H9 (cell line): Measurements from ENCODE around the gene MAP2K1. TPM values are rescaled to one million over a fixed set of nuclear protein-coding genes. Genes with fewer than 3 reads are reported as not detected.

Source experiments
- DNase-seq: peaks from one replicate; pipeline ENCODE4 v3.0.0-alpha.2; 2017
- H2AFZ ChIP-seq: one replicate; pipeline ENCODE4 v1.6.1; 2013; ENCODE audit warnings: mild to moderate bottlenecking, low read length, control low read depth, moderate library complexity
- H2AK5ac ChIP-seq: 2 replicates; pipeline ENCODE4 v1.6.1; 2013; ENCODE audit warnings: low read length, control low read depth, mixed read lengths; ENCODE audit not compliant: insufficient read length
- H2BK120ac ChIP-seq: one replicate; pipeline ENCODE4 v1.6.1; 2013; ENCODE audit warnings: low read depth, mild to moderate bottlenecking, low read length, control low read depth, inconsistent platforms; ENCODE audit not compliant: poor library complexity, severe bottlenecking
- H2BK12ac ChIP-seq: 2 replicates; pipeline ENCODE4 v1.6.1; 2013; ENCODE audit warnings: low read length, control low read depth, mixed read lengths, low read depth; ENCODE audit not compliant: insufficient read length
- H2BK15ac ChIP-seq: 2 replicates; pipeline ENCODE4 v1.6.1; 2013; ENCODE audit warnings: low read depth, low read length, control low read depth
- H2BK20ac ChIP-seq: one replicate; pipeline ENCODE4 v1.6.1; 2013; ENCODE audit warnings: low read depth, mild to moderate bottlenecking, low read length, control low read depth, inconsistent platforms; ENCODE audit not compliant: poor library complexity, severe bottlenecking
- H2BK5ac ChIP-seq: 2 replicates; pipeline ENCODE4 v1.6.1; 2013; ENCODE audit warnings: low read length, control low read depth, mixed read lengths; ENCODE audit not compliant: insufficient read length
- H3K14ac ChIP-seq: 2 replicates; pipeline ENCODE4 v1.6.1; 2013; ENCODE audit warnings: low read length, control low read depth; ENCODE audit not compliant: insufficient read depth
- H3K18ac ChIP-seq: 2 replicates; pipeline ENCODE4 v1.6.1; 2013; ENCODE audit warnings: low read depth, mild to moderate bottlenecking, mixed read lengths, low read length, control low read depth; ENCODE audit not compliant: insufficient read length
- H3K23ac ChIP-seq: 2 replicates; pipeline ENCODE4 v1.6.1; 2013; ENCODE audit warnings: low read length, control low read depth, mixed read lengths, low read depth; ENCODE audit not compliant: insufficient read length
- H3K23me2 ChIP-seq: 2 replicates; pipeline ENCODE4 v1.6.1; 2013; ENCODE audit warnings: low read depth, mild to moderate bottlenecking, mixed read lengths, low read length, control low read depth; ENCODE audit not compliant: insufficient read length, poor library complexity, severe bottlenecking
- H3K27ac ChIP-seq: 2 replicates; pipeline ENCODE4 v1.5.1; 2013; ENCODE audit warnings: low read length, control low read depth, mixed read lengths, low read depth; ENCODE audit not compliant: insufficient read length
- H3K27me3 ChIP-seq: 2 replicates; pipeline ENCODE4 v1.6.1; 2013; ENCODE audit warnings: low read length, control low read depth, inconsistent platforms; ENCODE audit not compliant: insufficient read depth
- H3K4ac ChIP-seq: 2 replicates; pipeline ENCODE4 v1.6.1; 2013; ENCODE audit warnings: low read depth, mild to moderate bottlenecking, control low read depth, inconsistent platforms, low read length, moderate library complexity
- H3K4me1 ChIP-seq: 2 replicates; pipeline ENCODE4 v1.6.1; 2013; ENCODE audit warnings: low read length, control low read depth, inconsistent platforms; ENCODE audit not compliant: insufficient read depth
- H3K4me2 ChIP-seq: 2 replicates; pipeline ENCODE4 v1.6.1; 2013; ENCODE audit warnings: low read length, control low read depth, mixed read lengths; ENCODE audit not compliant: insufficient read length, insufficient read depth
- H3K56ac ChIP-seq: 2 replicates; pipeline ENCODE4 v1.6.1; 2013; ENCODE audit warnings: low read depth, mild to moderate bottlenecking, mixed read lengths, low read length, control low read depth; ENCODE audit not compliant: insufficient read length
- H3K79me1 ChIP-seq: 2 replicates; pipeline ENCODE4 v1.6.1; 2013; ENCODE audit warnings: low read depth, mild to moderate bottlenecking, moderate library complexity, low read length, control low read depth, inconsistent platforms; ENCODE audit not compliant: insufficient read depth, poor library complexity, severe bottlenecking
- H3K79me2 ChIP-seq: 2 replicates; pipeline ENCODE4 v1.6.1; 2013; ENCODE audit warnings: low read length, control low read depth, inconsistent platforms; ENCODE audit not compliant: insufficient read depth
- H3K9ac ChIP-seq: 2 replicates; pipeline ENCODE4 v1.6.1; 2013; ENCODE audit warnings: low read length, control low read depth, mixed read lengths; ENCODE audit not compliant: insufficient read length; ENCODE audit errors: extremely low read depth
- H3K9me3 ChIP-seq: one replicate; pipeline ENCODE4 v1.6.1; 2013; ENCODE audit warnings: low read depth, low read length, inconsistent platforms; ENCODE audit not compliant: control insufficient read depth
- H3T11ph ChIP-seq: one replicate; pipeline ENCODE4 v1.6.1; 2013; ENCODE audit warnings: mild to moderate bottlenecking, low read length, control low read depth, inconsistent platforms
- H4K20me1 ChIP-seq: one replicate; pipeline ENCODE4 v1.6.1; 2013; ENCODE audit not compliant: control insufficient read depth, insufficient read length, insufficient read depth
- H4K5ac ChIP-seq: 2 replicates; pipeline ENCODE4 v1.6.1; 2013; ENCODE audit warnings: low read depth, mild to moderate bottlenecking, mixed read lengths, low read length, control low read depth; ENCODE audit not compliant: insufficient read length
- H4K8ac ChIP-seq: replicated peaks from 2 replicates; pipeline ENCODE4 v1.6.1; 2013; ENCODE audit warnings: low read length, control low read depth, mixed read lengths, low read depth; ENCODE audit not compliant: insufficient read length
- H4K91ac ChIP-seq: 2 replicates; pipeline ENCODE4 v1.6.1; 2013; ENCODE audit warnings: low read depth, mild to moderate bottlenecking, moderate library complexity, mixed read lengths, low read length, control low read depth; ENCODE audit not compliant: insufficient read length
- H3K27ac Mint-ChIP-seq, 3 experiments: 2 replicates in 2 of 3; 3 replicates in 1 of 3; pipeline ENCODE4 v1.8.0; 2020 to 2021; ENCODE audit warnings: mixed read lengths in 3 of 3, mild to moderate bottlenecking in 1 of 3, moderate library complexity in 1 of 3
- H3K27me3 Mint-ChIP-seq: 2 replicates; pipeline ENCODE4 v1.8.0; 2021; ENCODE audit warnings: low read depth, mild to moderate bottlenecking, moderate library complexity, mixed read lengths
- H3K36me3 Mint-ChIP-seq, 3 experiments: 2 replicates in 2 of 3; 3 replicates in 1 of 3; pipeline ENCODE4 v1.8.0; 2020 to 2021; ENCODE audit warnings: low read depth in 3 of 3, mixed read lengths in 3 of 3; ENCODE audit not compliant: insufficient read depth in 1 of 3
- H3K4me1 Mint-ChIP-seq, 2 experiments: 2 replicates each; pipeline ENCODE4 v1.8.0; 2020; ENCODE audit warnings: mixed read lengths in 2 of 2
- H3K4me3 Mint-ChIP-seq, 2 experiments: 2 replicates in 1 of 2; 3 replicates in 1 of 2; pipeline ENCODE4 v1.8.0; 2020 to 2021; ENCODE audit warnings: mild to moderate bottlenecking in 2 of 2, mixed read lengths in 2 of 2, moderate library complexity in 1 of 2
- H3K9me3 Mint-ChIP-seq, 2 experiments: 2 replicates in 1 of 2; 3 replicates in 1 of 2; pipeline ENCODE4 v1.8.0; 2020; ENCODE audit warnings: mild to moderate bottlenecking in 2 of 2, mixed read lengths in 2 of 2, moderate library complexity in 1 of 2
- WGBS: extraction: QIAGEN DNeasy Blood & Tissue Kit; methylation state at CpG from one replicate; pipeline ENCODE4 v1.1.7; 2013; ENCODE audit warnings: missing lambda C conversion rate, low lambda C conversion rate, mixed read lengths; ENCODE audit not compliant: insufficient read length; ENCODE audit errors: extremely low coverage; 5-methylcytosine and 5-hydroxymethylcytosine counted together
- total RNA-seq: library from RNA; stranded (reverse); gene quantifications from 2 replicates; pipeline ENCODE4 v1.2.1, GENCODE V29; 2021
- TF ChIP-seq, protein P1 (sequence below): fragments of 200-600 bp; sonication (generic); conservative IDR thresholded peaks from 3 replicates; pipeline ENCODE4 v1.8.0; 2021; ENCODE audit warnings: antibody characterized with exemption, mild to moderate bottlenecking

The MAP2K1 gene
- total RNA-seq, 1 experiment from 2014 or later, result 50.8 TPM

- WGBS, result no CpG with 5 or more reads among the region's 1 CpG
- H3K14ac ChIP-seq, result no peak overlapping the region
- H3K23ac ChIP-seq, result no peak overlapping the region
- H3K4ac ChIP-seq, result no peak overlapping the region
- no peak overlapping the region for H4K5ac ChIP-seq
- Mint-ChIP-seq H3K9me3 (peaks cover 23 to 25% of the 10 kb centered on the region in 2 experiments; a peak in 4 of 5 replicates), H3K4me1 (peaks cover 58 to 65% of the 10 kb centered on the region in 2 experiments), H3K27ac (no peak overlapping the region; a peak in 1 of 7 replicates), H3K27me3 (no peaks in the 10 kb centered on the region), H3K4me3 (no peak overlapping the region), H3K36me3 (peaks cover 23 to 25% (median 25%) of the 10 kb centered on the region in 3 experiments)
- no peak overlapping the region for H3T11ph ChIP-seq
- peaks cover 11% of the 10 kb centered on the region for H3K9me3 ChIP-seq
- no peak overlapping the region for H2BK120ac ChIP-seq
- H2BK20ac ChIP-seq, result no peak overlapping the region
- H4K8ac ChIP-seq, result no peak overlapping the region
- H4K91ac ChIP-seq, result no peak overlapping the region
- H3K18ac ChIP-seq, result no peak overlapping the region
- no peak overlapping the region for H2AFZ ChIP-seq
- H3K79me1 ChIP-seq, result peaks cover 3% of the 10 kb centered on the region
- no peak overlapping the region for H2AK5ac ChIP-seq
- no peaks in the 10 kb centered on the region for H3K23me2 ChIP-seq
- no peak overlapping the region for H2BK12ac ChIP-seq
- no peak overlapping the region for H3K9ac ChIP-seq
- no peaks in the 10 kb centered on the region; the same call in 1 of the 2 replicates for H3K27me3 ChIP-seq
- no peak overlapping the region for H3K4me2 ChIP-seq
- H2BK5ac ChIP-seq, result no peak overlapping the region
- H3K27ac ChIP-seq, result no peak overlapping the region
- no peaks in the 10 kb centered on the region for H4K20me1 ChIP-seq
- no peak overlapping the region for H2BK15ac ChIP-seq
- H3K56ac ChIP-seq, result no peak overlapping the region
- TF ChIP-seq, protein P1, sequence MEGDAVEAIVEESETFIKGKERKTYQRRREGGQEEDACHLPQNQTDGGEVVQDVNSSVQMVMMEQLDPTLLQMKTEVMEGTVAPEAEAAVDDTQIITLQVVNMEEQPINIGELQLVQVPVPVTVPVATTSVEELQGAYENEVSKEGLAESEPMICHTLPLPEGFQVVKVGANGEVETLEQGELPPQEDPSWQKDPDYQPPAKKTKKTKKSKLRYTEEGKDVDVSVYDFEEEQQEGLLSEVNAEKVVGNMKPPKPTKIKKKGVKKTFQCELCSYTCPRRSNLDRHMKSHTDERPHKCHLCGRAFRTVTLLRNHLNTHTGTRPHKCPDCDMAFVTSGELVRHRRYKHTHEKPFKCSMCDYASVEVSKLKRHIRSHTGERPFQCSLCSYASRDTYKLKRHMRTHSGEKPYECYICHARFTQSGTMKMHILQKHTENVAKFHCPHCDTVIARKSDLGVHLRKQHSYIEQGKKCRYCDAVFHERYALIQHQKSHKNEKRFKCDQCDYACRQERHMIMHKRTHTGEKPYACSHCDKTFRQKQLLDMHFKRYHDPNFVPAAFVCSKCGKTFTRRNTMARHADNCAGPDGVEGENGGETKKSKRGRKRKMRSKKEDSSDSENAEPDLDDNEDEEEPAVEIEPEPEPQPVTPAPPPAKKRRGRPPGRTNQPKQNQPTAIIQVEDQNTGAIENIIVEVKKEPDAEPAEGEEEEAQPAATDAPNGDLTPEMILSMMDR, result no peak
- peaks cover 30% of the 10 kb centered on the region; the same call in 1 of the 2 replicates for H3K4me1 ChIP-seq
- DNase-seq, result no peak
- peaks cover 36% of the 10 kb centered on the region for H3K79me2 ChIP-seq
Observed at GRCh38 chr15:66413579-66413978, 26.9 kb downstream of the MAP2K1 start.
